Measurements from ENCODE around the gene EAF1.
"Not testable (repeated sequence)": the region's sequence is repeated elsewhere in the genome, so short reads cannot be mapped to it uniquely, and the experiment has no call there.

EAF1 gene

GRCh38 chr3:15453501-15453900 lies 26.1 kb downstream of the EAF1 start:
- DNase-seq, result no peak

DNA sequence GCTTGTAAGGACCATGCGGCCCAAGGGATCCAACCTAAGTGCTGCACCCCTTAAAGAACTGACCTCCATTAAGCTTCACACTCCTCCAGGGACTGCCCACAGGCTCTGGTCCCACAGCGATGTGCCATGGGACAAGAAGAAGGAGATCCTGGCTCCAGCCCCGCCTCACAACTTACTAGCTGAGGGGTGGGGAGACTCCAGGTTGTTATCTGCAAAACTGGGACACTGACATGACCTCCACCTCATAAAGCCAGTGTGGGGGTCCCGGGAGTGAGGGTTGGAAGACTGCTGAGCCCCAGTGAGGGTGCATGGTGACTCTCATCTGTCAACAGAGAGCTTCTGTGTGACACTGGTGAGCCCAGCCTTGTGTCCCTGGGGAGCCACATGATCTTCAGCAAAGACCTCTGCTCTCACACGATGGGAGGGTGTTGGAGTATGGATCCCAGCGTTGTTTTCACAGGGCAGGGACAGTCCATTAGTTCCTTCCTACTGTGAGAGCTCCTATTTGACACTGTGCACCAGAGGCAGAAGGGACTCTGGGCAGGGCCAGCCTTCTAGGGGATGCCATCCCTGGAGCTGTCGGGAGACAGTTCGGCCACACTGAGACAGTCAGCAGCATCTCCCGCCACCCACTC lies 26.7 kb downstream of the EAF1 start:
- no peak for DNase-seq

- DNase-seq, result no peak
Measured at GRCh38 chr3:15454965-15455364, 27.6 kb downstream of the EAF1 start.

GRCh38 chr3:15455756-15456155 lies 28.4 kb downstream of the EAF1 start:
- no peak for DNase-seq

DNA sequence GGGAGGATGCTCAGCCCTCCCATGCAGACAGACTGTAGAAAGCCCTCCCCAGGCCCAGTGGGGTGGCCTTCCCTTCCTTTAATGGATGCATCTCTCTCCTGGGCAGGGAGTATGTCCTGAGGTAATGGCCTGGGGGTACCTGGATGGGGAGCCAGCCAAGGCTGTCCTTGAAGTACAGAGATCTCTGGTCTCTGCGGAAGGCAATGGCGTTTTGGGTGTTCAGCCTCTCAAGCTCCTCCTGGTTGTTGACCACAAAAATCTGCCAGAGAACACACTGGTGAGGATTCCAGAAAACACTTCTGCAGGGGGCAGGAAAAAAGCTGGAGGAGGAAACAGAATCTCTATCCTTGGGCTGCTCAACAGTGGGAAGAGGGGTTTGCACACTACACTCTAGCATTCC lies 28.9 kb downstream of the EAF1 start:
- no peak for DNase-seq

- not testable (repeated sequence) for DNase-seq
Measured at GRCh38 chr3:15456915-15457314, 29.5 kb downstream of the EAF1 start.

DNA sequence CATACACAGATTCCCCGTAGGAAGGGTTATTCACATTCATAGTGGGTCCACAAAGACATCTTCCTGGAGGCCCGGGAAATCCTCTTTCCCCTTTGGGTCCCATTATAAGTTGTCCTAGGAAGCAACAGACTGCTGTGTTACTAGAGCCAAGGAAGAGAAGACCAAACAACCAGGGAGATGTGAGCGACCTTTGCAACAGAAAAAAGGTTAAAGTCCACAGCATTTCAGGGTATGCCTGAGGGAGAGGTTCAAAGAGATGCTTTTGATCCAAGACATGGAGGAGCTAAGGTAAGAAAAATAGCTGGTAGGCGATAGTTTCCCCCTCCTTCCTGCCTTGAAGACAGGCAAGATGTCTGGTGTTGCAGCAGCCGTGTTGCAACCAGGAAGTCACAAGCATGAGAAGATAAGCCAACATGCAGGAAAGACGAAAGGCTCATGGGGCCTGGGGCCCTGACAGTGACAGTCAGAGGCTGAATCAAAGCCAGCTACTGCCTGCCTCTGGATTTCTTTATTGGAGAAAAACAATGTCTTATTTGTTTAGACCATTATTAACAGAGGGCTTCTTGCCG lies 30.9 kb downstream of the EAF1 start:
- DNase-seq, result no peak

DNA sequence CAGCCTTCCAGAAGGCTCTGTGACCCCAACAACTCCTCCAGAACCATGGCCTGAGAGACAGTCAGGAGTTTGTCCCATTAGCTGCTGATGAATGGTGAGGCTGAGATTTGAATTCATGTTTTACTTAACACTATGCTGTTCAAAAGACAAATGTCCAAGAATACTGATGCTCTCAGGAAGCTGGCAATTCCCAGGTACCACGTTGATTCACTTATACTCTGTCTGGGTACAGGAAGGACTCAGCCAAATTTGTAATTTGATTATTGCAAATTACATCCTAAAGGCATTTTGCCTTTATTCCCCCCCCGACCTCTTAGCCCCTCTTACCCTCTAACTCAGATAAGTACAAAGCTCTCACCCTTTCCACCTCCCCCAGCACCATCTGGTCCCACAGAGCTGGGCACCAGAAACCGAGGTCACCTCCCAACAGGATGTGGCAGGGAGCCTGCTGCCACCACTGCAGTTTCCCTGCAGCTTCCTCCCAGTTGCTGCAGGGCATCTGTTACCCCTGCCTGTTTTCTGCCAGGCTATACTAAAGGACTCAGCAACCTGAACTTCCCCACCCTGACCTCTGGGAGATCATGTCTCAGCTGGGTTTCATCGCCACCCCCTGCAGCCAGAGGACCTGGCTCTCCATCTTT lies 33.6 kb downstream of the EAF1 start:
- DNase-seq, result no peak

DNA sequence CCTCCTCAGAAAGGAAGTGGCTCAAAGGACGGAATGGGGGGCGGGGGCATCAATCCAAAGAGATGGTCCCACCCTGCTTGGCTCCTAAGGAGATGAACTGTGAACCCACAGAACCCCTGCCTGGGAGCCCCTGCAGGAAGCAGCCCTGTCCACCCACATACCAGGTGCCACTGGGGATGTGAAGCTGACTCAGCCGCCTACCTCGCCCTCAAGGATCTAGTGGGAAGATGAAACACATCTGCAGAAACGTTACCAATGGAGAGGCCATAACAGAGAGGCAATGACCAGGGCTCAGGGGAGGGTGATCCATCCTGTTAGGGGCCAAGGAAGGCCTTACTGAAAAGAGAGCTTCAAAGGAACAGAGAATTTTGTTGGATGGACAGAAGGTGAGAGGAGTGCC lies 35.1 kb downstream of the EAF1 start:
- DNase-seq, result no peak

- DNase-seq, result no peak
Measured at GRCh38 chr3:15465876-15466585, 38.6 kb downstream of the EAF1 start.

- no peak for DNase-seq
Measured at GRCh38 chr3:15467227-15468181, 40.1 kb downstream of the EAF1 start.

GRCh38 chr3:15470261-15470660 lies 42.9 kb downstream of the EAF1 start:
- DNase-seq, result no peak

DNA sequence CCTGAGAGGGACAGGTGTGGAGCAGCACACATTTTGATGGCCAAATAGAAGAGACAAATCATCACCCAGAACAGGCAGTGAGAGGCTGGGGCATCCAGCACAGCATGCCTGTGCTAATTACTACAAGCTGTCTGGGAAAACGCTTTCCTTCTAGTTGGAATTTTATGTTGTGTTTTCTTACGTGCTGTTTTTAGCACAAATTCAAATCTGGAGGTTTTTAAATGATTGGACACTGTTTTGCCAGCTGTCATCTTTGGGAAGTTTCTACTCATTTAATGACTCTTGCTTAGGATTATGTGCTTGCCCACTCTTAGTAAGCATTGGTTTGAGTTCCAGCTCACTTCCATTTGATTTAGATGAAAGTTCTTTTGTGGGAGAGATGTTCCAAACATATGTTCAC lies 43.5 kb downstream of the EAF1 start:
- no peak for DNase-seq

GRCh38 chr3:15471861-15472260 lies 44.5 kb downstream of the EAF1 start:
- DNase-seq, result no peak

DNA sequence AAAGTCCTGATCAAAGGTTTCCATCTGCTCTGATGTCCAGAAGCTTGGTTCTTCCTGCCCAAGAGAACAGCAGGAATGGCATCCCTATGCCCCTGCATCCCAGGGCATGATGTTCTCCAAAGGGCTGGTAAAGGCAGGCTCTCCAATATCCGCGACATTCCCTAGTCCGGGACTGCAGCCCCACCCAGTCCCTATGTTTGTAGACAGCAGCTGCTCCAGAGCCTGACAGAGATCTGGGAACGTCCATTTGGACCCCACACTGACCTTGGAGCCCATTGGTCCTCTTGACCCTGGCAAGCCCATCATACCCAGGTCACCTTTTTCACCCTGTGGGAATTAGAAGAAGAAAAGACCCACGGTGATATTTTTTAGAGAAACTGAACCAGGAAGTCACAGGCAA lies 47.8 kb downstream of the EAF1 start:
- DNase-seq, result no peak

DNA sequence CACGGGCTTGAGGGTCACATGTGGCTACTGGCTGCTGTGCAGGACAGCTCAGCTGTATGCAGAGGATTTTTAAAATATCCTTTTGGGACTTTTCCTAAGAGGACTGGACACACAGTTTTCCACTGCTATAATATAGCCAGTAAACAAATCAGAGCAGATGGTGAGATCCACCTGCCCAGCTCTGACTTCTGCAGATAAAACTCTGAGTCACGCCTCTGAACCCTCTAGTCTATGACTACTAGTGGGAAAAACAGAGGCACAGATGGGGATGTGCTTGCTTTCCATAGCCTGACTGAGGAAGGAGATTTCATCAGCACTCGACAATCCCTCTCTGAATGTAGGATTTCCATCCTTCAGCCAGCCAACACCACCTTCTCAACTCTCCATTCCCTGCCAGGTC lies 49.0 kb downstream of the EAF1 start:
- no peak for DNase-seq

DNA sequence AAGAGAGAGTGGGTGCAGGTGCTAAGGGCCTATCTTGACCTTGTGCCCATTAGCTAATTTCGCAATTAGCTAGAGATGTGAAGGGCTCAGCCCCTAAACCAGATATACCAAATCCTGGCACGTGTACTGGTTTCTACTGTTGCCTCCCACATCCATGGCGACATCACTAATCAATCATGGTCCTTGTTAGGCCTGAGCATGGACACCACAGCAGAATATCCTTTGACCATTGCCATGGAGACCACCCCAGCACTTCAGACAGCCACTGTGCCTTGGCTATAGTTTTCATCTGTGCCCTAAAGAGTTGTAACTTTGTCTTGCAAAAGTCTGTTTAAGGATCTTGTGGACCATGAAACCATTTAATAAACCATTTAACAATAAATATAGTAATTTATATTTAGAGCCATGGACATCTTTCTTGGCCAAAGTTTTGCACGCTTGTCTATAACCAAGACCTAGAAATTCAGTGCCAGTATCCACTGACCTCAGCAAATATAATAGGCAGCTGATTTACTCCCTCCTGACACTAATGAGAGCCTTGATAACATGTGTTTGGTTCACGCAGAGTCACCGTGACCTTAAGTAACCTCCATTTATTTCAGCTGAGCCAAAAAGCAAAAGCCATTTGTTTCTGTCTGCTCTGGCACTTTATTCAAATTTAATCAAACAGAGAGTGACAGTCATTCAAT lies 50.7 kb downstream of the EAF1 start:
- DNase-seq, result no peak

DNA sequence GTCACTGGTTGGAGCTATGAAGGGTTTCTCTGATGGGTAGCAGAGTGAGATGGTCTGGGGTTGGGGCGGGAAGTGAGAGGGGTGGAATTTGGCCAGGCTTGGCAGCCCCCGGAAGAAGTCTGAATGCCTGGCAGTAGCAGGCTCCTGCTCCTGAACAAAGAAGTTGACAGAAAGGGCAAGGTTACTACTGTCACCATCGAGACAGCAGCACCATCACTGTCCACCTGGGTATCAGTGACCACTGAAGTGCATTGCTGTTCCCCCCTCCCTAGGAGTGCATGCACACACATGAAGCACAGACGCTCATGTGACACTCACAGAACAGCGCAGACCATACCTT lies 51.2 kb downstream of the EAF1 start:
- DNase-seq, result no peak

DNA sequence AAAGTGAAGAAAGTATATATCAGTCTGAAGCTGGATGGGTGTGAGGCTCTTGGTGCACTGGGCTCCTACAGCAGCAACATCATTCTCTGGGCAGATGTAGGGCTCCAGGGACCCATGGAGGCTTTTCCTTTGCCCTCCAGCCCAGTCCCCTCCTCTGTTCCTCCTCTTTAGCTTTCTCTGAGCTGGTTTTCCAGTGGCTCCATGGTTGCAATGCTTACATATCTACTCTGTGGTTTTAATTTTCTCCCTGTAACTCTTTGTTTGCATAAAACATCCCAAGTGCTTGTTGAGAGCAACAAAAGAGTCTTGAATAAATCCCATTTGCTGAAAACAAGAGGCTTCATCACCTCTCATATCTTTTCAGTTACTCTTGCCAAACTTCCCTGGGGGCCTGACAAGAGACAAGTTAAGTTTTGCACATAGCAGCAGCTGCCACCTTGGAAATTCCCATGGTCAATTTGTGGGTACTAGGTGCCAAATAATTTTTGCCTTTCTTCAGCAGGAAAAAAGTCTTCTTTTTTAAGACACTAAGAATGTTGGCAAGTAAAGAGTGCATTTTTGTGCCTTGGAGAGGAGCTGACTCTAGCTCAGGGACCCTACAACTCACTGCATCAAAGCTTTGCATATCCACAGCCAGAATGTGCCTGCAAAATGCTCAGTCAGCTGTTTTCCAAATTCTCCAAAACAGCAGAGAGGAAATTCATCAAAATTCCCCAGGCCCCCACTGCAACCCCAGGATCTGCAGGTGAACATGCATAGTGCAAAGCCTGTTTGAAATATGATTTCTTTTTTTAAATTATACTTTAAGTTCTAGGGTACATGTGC lies 52.2 kb downstream of the EAF1 start:
- no peak for DNase-seq

GRCh38 chr3:15484551-15484950 lies 57.2 kb downstream of the EAF1 start:
- not testable (repeated sequence) for DNase-seq

- no peak for DNase-seq
Measured at GRCh38 chr3:15486020-15486419, 58.6 kb downstream of the EAF1 start.
